ENCODE measurements around the gene PBX3. TPM values are rescaled to one million over a fixed set of nuclear protein-coding genes. Genes with fewer than 3 reads are reported as not detected.

PBX3 gene
- 9.4 to 14.5 TPM (median 13.0 TPM) in 5 replicates for total RNA-seq (2022; extraction: Qiagen RNA extraction; ENCODE audit: low read depth)

GRCh38 chr9:125747053-125747764, at the start of gene PBX3:
PBX3 (plus strand) TSS chr9:125747373.

DNA sequence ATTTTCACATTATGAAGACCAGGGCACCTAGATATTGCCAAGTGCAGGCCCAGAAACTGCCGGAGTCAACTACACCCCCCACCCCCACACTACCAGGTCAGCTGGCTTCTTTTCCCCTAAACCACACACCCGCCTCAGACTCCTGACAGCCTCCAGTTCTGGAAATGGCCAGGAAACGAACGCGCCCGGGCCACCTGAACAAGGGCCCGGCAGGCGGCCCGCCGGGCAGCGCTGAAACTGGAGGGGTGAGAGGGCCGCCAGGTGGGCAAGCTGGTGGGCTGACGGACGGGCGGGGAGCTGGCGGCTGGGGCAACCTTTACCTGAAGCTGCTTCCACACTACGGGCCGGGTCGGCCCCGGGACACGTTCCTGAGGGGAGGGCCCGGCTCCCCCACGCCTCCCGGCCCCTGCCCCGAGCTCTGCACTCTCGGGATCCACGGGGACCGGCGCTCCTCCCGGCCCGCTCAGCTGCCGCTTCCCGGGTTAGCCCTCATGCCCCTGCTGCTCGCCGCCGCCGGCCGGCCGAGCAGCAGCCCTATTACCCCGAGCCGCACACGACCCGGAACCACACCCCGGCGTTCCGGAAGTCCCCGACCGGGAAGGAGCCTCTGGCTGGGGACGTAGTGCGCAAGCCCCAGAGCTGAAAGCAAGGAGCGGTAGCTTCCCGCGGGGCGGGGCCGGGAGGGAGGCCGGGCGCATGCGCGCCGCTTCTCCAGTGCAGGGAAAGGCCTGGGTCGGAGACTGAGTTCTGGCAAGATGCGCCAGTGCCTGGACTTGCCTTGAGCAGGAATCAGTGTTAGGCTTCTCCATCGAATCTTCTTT, 40.3 kb upstream of the PBX3 start, which contains the start of gene MAPKAP1:
Gene MAPKAP1 (minus strand): TSS at position 558 of the 821 bp plus-strand sequence. CDS start 34,634 bp downstream, outside the sequence.

Other genes with a start within 250 kb of the PBX3 start
- 63.8 to 83.0 TPM (median 75.2 TPM) in 5 replicates for gene MAPKAP1, start 40.2 kb upstream of the PBX3 start, total RNA-seq (2022; extraction: Qiagen RNA extraction; ENCODE audit: low read depth)